HG02885 (cell line): Measurements from ENCODE around the gene ZFYVE21.

Experiments used
- ATAC-seq: cut with Tn5 transposase; IDR thresholded peaks from one replicate; pipeline ENCODE4 v1.9.1; 2021; ENCODE audit warnings: mild to moderate bottlenecking; ENCODE audit not compliant: unreplicated experiment, poor library complexity

ZFYVE21 gene

DNA sequence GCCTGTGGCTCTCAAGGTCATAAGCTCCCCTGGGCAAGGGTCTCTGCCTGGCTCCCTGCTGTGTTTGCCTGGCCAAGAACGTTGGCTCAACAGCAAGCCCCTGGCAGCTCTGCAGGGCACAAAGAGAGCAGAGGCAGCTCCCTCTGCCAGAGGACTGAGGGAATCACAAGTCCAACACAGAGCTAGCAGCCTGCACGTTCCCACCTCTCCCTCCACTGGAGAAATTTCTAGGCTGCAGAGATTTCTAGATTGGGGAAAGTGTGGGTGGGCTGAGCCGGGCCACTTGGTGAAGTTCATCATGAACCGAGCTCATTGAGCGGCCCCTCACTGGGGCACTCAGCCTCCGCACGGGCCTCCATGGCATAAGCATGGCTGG lies 19.8 kb downstream of the ZFYVE21 start:
- ATAC-seq = no peak

DNA sequence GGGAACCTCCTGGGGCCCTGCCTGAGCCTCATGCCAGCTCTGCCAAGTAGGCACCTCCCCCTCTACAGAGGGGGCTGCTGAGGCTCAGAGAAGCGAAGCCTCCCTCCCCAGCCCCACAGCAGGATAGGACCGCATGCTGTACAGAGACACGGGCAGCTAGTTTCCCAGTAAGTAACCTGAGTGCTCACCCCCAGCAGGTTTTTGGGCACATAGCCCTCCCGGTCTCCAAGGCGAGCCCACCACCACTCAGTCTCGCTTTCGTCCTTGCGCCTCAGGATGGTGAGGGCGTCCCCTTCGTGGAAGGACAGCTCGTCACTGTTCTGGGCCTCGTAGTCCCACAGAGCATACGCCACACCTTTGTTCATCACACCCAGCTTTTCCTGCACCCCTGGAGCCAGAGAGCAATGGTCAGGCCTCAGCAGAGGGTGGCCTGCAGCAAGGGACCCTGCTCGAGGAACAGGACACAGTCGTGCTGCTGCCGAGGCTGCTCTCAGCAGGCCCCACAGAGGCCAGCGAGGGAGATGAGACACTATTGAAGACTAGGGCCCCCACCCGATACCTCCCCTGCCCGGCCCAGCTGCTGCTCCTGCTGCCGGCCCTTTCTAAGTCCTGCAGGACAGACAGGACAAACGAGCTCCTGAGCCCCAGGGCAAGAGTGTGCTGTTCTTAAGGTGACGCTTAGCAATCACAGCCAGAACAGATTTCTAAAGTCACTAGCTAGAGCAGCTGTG lies 20.4 kb downstream of the ZFYVE21 start:
- ATAC-seq = no peak

DNA sequence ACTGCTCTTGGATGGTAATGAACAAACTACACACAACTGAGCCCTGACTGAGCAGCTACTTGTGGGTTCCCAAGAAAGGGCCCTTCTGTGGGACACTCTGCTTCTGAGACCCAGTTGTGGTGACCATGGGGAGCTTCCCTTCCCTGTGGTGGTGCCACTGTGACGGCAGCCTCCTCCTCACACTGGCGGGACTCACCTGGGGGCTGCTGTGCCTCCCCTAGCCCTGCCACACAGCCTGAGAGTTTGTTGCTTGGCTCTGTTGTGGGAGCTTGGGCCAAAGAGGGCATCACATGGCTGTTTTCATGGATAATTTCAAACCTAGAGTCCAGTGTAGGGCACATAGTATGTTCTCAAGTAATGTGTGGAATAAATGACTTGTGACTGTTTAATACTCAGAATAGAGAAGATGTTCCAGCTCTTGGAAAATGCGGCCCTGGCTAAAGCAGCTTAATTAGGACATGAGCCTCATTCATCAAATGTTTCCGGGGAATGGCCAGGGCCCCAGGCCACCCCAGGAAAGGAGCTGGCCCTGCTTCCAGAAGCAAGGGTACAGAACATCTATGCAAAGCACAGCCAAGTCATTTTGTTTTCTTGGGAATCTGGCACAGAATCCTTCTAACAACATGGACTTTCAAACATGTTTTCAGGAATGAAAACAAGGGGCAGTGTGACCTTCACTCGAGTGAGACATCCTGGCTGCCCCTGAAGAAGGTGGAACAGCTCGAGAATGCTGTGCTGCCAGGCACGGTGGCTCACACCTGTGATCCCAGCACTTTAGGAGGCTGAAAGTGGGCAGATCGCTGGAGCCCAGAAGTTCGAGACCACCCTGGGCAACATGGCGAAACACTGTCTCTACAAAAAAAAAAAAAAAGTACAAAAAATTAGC lies 21.2 kb downstream of the ZFYVE21 start:
- ATAC-seq = no peak

DNA sequence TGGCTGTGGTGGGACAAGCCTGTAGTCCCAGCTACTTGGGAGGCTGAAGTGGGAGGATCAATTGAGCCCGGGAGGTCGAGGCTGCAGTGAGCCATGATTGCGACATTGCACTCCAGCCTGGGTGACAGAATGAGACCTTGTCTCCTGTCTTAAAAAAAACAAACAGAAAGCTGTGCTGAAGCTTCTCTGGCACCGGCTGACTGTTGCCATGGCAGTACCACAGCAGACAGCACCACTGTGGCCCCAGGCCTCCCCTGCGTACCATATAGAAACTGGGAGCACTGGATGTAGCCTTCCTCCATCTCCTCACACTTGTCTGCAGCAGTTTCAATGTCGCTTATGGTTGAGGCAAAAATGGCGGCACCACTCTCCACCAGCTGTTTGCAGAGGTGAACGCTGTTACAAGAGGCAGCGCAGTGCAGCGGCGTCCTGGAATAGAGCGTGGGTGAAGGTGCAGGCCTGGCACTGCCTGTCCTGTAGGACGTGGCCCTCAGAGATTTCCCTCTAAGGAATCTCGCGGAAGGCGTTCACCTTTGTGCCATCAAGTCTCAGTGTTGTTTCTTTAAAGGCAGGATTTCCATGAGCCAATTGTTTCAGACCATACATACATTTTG lies 21.9 kb downstream of the ZFYVE21 start:
- ATAC-seq = no peak

DNA sequence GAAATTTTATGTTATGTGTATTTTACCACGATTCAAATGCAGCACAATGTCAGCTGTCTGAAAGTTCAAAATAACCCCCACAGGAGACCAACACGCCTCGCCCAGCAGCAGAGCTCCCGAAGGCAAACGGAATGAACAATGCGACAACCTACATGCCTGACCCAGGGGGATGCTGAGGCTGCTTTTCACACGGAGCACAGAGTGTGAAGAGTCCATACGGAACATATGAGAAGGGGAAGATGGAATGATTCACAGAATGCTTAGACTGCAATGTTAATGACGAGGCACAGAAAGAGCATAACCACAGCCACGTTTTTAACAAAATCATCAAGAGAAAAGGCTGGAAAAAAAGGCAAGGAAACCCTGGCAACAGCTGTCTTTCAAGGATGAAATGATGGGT lies 22.6 kb downstream of the ZFYVE21 start:
- ATAC-seq = no peak

DNA sequence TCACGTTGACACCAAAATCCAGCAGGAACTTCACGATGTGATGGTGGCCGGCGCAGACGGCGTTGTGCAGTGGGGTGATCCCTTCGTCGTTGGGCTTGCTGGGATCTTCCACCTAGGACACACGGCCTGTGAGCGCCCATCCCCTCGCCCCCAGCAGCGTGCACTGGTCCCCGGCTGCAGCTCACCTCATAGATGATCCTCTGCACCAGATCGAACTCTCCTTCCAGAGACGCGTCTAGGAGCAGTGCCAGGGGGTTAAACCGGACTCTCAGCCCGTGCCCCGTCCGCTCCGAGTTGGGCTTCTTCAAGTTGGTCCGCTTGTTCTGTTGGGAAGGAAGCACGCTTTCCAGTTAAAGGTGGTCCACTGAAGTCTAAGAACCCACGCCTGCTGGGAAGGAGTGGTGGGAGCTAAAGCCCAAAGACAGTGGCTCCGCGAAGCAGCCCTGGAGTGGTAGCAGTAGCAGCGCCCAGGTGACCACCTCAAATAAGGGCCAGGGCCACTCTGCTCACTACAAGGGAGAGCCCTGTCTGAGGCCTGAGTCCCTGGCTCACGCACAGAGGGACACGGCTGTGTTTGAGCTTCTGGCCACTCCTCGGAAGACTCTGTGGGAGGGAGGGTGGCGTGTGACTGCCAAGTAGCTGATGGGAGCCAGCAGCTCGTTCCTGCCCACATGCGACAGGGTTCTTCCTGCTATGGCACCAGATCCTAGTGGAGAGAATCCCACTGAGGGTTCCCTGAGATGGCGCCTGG lies 23.3 kb downstream of the ZFYVE21 start:
- no peak for ATAC-seq

DNA sequence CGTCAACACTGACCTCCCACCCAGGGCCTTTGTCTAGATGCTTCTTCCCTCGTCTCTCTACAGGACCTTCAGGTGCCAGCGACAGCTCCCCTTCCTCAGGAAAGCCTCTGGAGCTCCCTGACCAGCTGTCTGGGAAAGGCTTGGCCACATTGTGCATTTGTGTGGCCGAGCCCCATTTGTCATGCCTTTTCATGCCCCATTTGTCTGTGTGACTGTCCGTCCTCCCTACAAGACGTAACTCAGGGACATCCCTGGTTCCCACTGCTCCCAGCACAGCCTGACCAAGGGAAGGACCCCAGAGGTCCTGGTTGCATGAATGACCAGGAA lies 23.8 kb downstream of the ZFYVE21 start:
- ATAC-seq = no peak

DNA sequence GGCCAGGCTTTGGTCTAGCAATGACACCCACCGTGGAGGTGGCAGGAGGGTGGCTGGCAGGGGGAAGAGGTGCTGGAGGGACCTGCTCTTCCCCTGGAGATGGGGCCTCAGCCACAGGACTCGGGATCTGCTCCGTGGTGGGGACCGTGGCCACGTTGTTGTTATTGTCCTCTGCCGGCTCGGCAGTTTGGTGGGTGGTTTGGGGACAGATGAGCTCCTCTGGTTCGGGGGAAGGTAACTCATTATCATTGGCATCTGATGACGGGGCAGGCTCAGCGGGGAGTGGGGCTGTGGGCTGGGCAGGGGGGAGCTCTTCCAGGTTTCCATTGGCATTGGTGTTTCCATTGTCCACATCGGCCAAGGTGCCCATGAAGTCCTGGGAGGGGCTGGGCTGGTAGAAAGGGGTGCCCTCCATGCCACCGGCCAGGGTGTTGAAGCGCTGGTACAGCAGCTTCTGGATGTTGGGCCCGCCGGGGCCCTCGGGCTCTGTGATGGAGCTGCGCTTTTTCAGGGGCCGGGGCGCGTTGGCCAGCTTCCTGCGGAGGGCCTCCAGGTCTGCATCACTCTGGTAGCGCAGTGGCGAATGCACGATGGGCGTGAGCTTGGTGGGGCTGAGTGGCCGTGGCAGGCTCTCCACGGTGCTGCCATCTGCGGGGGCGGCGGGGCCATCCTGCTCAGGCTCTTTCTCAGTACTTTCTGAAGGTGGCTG lies 24.3 kb downstream of the ZFYVE21 start:
- no peak for ATAC-seq

DNA sequence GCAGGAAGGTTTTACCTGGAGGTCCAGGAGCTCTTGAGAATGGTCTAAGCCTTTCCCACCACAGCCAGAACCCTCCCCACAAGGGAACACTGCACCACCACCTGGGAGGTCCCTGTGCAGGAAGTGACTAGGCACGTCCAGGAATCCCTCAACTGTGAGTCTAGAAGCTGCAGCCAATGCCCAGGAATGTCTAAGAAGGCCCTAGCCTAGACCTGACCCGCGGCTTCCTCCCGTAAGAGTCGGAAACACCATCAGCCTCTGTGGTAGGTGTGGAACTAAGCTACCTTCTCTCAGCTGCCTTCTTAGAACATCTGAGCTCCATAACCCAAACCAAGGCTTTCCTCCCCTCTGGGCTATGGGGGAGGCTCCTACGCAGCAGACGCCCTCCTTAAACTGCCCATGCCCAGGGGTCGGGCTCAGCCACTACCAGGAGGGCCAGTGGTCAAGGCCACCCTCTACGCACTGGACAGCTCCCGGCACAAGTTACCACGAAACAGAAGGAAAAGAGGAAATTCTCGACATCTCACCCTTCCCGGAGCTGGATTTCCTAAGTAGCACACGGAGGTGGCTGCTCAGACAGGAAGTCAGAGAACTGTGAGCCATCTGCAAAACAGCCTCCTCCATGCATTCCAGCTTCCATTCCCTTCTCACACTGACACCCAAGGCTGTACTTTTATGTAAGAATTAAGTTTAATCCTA lies 25.5 kb downstream of the ZFYVE21 start:
- ATAC-seq = no peak

DNA sequence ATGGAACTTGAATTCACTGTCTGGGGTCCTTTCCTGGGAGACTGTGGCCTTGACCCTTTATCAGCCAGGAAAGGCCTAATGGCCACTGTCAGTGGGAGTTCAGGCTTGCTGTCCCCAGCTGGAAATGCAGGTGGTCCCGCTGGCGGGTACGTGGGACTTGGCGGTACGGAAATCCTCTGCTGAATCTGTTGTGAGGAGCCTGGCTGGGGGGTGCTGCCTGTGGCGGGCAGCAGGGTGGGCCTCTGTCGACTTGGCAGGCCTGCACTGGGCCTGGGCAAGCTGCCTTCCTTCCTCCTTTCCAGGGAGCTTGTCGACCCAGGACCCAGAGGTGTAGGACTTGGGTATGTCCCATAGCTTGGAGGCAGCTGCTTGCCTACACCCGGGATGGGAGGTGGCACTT lies 26.3 kb downstream of the ZFYVE21 start:
- no peak for ATAC-seq

DNA sequence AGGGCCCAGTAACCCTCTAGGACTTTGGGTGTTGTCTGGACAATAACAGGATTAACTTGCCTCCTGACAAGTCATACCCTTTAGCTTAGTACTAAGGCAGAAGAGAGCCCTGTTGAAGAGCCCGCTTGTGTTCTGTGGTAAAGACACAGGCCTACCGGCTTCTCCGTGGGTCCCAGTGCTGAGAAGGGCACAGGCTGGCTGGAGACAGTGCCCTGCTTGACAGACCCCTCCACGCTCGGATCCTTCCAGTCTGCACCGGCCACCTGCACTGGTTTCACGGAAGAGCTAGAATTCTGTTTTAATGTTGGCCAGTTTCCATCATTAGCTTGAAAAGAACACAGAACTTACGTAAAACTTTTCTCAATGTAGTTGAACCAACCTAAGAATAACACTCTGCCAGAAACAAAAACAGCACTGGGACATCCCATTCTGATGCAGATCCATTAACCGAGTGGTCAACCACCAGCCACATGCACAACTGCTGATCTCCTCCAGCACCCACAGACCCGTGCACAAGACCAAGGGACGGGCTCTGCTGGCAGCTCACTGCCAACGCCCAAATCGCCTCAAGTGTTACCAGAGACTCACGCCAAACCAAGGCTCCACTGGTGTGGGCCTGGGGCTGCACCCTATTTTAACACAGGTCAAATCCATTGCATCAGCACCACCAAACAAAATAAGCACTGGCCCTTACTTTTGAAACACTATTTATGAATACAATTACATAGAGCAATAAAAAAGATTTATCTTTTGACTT lies 27.1 kb downstream of the ZFYVE21 start:
- no peak for ATAC-seq

DNA sequence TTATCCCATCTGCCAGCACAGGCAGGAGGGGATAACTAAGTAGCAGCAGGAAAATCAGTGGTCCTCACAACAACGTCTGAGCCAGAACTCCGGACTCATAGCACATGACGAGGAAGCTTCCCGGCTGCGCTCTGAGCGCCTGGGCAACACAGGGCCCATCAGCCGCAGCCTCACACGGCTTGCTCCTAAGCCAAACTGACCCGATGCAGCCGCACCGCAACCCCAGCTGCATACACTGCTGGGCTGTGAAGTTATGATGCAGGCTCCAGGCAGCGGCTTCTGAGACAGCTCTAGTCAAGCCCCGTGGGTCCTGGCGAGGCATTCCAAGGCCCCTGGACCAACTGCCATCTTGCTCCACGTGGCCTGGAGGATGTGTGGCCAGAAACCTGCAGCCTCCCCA lies 28.1 kb downstream of the ZFYVE21 start:
- no peak for ATAC-seq

DNA sequence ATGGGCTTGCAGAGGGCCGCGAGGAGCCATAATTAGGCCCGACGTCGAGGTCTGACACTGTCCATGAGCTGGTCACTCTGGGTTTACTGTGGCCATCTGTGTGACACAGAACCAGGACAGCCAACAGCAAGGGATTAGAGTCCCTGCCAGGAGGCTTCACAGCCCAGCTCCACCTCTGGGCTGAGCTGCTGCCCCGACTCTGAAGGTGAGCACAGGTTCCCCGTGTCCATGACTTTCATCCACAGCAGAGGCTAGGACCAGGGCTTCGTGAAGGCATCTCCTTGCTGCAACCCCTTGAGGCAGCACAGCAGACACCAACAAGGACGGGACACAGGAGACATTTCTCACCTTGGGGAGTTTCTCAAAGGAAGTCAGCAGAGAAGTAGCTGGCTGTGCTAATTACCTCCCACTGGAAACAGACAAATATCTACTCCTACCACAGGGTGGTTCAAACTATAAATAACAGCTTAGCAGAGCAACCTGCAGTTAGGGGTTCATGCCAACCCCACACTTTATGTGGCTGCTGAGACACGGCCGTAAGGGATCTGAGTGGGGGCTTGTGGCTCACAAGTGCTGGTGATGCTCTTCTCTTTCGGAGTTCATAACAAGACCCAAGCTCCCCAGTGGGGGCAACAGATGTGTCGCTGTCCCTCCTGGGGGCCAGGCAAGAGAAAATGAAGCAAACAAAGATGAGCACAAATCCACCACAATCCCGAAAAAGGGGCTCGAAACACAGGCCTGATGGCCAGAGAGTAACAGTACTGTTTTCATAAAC lies 29.2 kb downstream of the ZFYVE21 start:
- no peak for ATAC-seq

DNA sequence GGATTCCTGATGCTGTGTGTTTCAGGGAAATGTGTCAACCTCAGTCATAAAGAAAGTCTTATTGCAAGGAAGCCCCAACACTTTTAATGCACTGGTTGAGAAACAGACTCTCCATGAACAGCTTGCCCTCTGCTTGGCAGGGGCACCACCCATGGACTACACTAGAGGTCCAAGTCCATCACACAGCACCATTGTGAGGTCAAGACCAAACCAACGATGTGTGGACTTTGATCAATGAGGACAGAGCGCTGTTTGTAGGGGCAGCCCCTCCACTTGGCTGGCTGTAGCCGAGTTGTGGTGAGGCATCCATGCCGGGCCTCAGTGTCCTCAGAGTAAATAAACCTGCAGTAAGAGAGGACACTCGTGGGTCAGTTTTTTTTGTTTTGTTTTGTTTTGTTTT lies 29.8 kb downstream of the ZFYVE21 start:
- ATAC-seq = no peak

DNA sequence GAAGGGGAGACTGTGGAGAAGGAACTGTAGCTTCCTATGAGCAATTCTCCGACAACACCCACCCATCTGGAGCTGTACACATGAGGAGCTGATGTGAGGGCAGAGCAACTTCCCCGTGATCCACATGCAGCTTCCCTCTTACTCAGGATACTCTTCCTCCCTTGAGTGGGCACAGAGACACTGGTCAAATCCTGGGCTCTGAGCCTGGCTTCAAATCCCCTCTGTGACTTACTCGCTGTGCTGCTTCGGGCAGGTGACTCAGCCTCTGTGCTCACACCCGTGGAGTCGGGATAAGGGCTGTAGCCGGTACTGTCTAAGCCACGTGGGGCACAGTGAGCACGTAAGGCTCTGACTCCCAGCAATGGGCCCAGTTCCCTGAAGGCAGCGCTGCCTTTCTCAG lies 31.1 kb downstream of the ZFYVE21 start:
- ATAC-seq = no peak

DNA sequence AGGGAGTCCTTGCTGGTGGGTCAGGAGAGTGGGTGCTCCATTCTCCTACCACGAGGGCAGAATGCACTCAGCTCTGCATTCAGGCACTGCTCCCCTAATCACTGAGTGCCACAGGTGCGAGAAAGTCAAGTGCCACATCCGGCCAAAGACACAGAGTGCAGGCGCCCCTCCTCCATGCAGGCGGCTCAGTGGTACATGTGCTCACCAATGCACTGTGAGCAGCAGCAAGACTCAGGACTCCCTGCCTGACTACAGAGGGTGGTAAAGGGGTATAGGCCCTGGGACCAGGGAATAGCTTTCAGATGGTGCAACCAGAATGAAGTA lies 32.9 kb downstream of the ZFYVE21 start:
- ATAC-seq = no peak

DNA sequence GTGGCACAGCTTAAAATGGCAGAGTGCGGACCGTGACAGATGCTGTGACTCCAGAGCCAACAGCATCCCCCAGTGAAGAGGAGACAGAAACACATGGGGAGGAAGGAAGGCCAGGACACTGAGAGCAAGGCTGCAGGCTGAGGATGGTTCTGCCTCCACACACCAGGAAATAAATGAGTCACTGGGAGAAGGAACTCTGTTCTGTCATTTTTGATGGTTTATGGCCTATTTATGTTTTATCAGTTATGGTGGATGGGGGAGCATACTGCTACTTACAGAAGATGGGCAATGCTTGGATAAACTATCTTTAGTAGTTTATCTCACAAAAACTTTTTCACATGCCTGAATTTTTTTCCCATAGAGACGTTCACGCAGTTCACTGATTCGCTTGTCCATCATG lies 33.8 kb downstream of the ZFYVE21 start:
- no peak for ATAC-seq

DNA sequence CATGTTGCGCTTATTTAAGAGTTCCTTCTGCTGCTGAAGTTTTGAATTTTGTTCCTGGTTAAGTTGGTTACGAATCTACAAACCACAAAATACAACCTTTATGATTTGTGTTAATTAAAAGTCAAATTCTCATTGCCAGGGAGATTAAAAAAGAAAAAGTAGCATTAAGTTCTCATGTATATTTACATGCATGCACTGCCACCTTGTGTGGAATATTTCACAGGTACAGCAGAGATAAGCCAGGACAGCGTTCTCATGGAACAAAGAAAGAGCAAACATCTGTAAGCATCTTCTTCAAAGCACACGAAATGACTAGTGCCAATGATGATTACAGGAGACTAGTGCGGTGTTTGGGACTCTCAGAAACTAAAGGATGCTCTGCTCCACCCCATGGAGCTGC lies 34.2 kb downstream of the ZFYVE21 start:
- no peak for ATAC-seq
